Common myeloid progenitor, CD34-positive (primary cell): ENCODE results near the gene GSTM5.
"Not testable (repeated sequence)": the region's sequence is repeated elsewhere in the genome, so short reads cannot be mapped to it uniquely, and the experiment has no call there.

Experiments
- CTCF ChIA-PET: fragments of 350-600 bp; sonication (Branson Sonifier 250); formaldehyde crosslinking; loops from one replicate; lab custom pipeline; 2021; ENCODE audit warnings: antibody characterized with exemption; lab: Charles Lee
- POLR2A ChIA-PET: fragments of 350-600 bp; sonication (Branson Sonifier 250); formaldehyde crosslinking; loops from one replicate; lab custom pipeline; 2021; ENCODE audit warnings: antibody characterized with exemption; lab: Charles Lee
- DNase-seq, 3 donors: peaks; one replicate each; pipeline versions ENCODE4 v3.0.0 to v3.0.0-alpha.2; 2013
- H3K27ac ChIP-seq, 2 experiments: 1 replicate in 1 of 2; 2 replicates in 1 of 2; pipeline ENCODE4 v1.7.0; 2013; ENCODE audit warnings: inconsistent platforms in 2 of 2, low read length in 2 of 2, mild to moderate bottlenecking in 2 of 2, low read depth in 1 of 2, moderate library complexity in 1 of 2; ENCODE audit not compliant: severe bottlenecking in 2 of 2, insufficient read depth in 1 of 2, poor library complexity in 1 of 2
- H3K27me3 ChIP-seq, 5 experiments: replicated peaks in 2 of 5; 1 replicate in 3 of 5; 2 replicates in 2 of 5; pipeline versions ENCODE4 v1.6.1 to v1.7.0; 2013; ENCODE audit warnings: low read length in 4 of 5, mild to moderate bottlenecking in 2 of 5, moderate library complexity in 2 of 5, inconsistent platforms in 1 of 5; ENCODE audit not compliant: insufficient read depth in 5 of 5, control insufficient read depth in 4 of 5
- H3K36me3 ChIP-seq, 4 experiments: 1 replicate in 2 of 4; 2 replicates in 2 of 4; pipeline versions ENCODE4 v1.6.1 to v1.7.0; 2013; ENCODE audit warnings: low read length in 3 of 4, control low read depth in 1 of 4, mild to moderate bottlenecking in 1 of 4; ENCODE audit not compliant: control insufficient read depth in 4 of 4, insufficient read depth in 4 of 4
- H3K4me1 ChIP-seq, 4 experiments: 1 replicate in 3 of 4; 2 replicates in 1 of 4; pipeline versions ENCODE4 v1.6.1 to v1.7.1; 2013; ENCODE audit warnings: low read length in 3 of 4, mild to moderate bottlenecking in 3 of 4, control low read depth in 1 of 4, inconsistent platforms in 1 of 4, moderate library complexity in 1 of 4; ENCODE audit not compliant: control insufficient read depth in 4 of 4, insufficient read depth in 4 of 4; ENCODE audit errors: control extremely low read depth in 1 of 4
- H3K4me3 ChIP-seq, 7 experiments: 1 replicate in 4 of 7; 2 replicates in 3 of 7; pipeline versions ENCODE4 v1.5.1 to v1.7.0; 2013; ENCODE audit warnings: mild to moderate bottlenecking in 7 of 7, low read length in 6 of 7, moderate library complexity in 6 of 7, inconsistent platforms in 2 of 7, low read depth in 2 of 7, control low read depth in 1 of 7; ENCODE audit not compliant: insufficient read depth in 4 of 7, control insufficient read depth in 1 of 7; ENCODE audit errors: extremely low read depth in 1 of 7
- H3K9me3 ChIP-seq, 5 experiments: 1 replicate in 4 of 5; 2 replicates in 1 of 5; pipeline versions ENCODE4 v1.6.1 to v1.7.1; 2013; ENCODE audit warnings: low read length in 4 of 5, mild to moderate bottlenecking in 2 of 5, inconsistent platforms in 1 of 5, low read depth in 1 of 5, moderate library complexity in 1 of 5; ENCODE audit not compliant: control insufficient read depth in 4 of 5, insufficient read depth in 2 of 5; ENCODE audit errors: control extremely low read depth in 1 of 5
- WGBS: methylation state at CpG from one replicate; pipeline ENCODE4 v1.1.5; 2013; ENCODE audit not compliant: insufficient coverage; 5-methylcytosine and 5-hydroxymethylcytosine counted together

Gene GSTM5

DNA sequence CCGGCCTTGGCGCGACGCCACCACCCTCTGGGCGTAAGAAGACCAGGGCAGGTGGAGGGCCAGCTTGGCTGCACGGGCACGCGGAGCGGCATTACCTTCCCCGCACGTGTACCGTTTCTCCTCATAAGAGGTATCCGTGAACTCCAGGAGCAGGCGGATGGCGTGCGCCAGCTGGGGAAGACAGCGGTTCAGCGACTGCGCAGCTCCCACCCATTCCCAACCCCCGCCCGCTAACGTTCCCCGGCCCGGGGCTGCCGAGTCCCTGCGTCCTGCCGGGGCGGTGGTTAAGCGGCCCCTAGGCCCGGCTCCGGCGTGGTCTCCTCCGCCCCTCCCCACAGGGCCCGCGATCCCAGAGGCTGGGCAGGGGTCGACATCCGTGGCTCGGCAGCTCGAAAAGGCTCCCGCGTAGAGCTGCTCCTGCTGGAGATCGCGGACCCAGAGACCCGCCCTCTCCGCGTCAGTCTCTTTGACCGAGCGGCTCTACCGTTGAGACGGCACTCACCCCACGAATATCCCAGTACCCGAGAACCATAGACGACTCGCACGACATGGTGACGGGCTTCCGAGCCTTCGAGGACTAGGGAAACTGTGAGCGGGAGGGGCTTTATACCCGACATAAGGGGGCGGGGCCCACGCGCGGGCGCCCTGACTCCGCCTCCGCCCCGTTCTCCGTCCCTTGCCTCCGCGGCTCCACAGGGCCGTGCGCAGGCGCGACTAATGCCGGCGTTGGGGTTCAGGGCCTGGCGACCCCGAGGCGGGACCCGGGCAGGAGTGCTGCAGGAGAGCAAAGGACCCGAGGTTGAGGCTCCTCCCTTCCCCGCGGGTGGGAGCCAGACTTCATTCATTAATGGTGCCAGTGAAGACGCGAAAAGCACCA is 27.9 kb downstream of the GSTM5 start:
- POLR2A ChIA-PET = no interaction called here
- Histone ChIP-seq H3K27me3 (peaks cover 0 to 19% (median 2%) of the 10 kb centered on the region in 5 experiments), H3K27ac (no peak overlapping the region), H3K9me3 (peaks cover 0 to 2% (median 0%) of the 10 kb centered on the region in 5 experiments), H3K4me1 (peaks cover 0 to 15% (median 14%) of the 10 kb centered on the region in 4 experiments), H3K4me3 (peak overlapping the region; percentile 40 to 78 (median 69)), H3K36me3 (peaks cover 0 to 12% (median 0%) of the 10 kb centered on the region in 4 experiments)
- CTCF ChIA-PET = interaction anchor here (1.6 kb wide), 1 partner anchor 100 kb away, joined by 3 read pairs; no protein-coding TSS in a partner anchor
- DNase-seq = peak; percentile 79 to 88 (median 88)
- under 1% methylated on average over 83 of the region's 86 CpGs for WGBS

DNA sequence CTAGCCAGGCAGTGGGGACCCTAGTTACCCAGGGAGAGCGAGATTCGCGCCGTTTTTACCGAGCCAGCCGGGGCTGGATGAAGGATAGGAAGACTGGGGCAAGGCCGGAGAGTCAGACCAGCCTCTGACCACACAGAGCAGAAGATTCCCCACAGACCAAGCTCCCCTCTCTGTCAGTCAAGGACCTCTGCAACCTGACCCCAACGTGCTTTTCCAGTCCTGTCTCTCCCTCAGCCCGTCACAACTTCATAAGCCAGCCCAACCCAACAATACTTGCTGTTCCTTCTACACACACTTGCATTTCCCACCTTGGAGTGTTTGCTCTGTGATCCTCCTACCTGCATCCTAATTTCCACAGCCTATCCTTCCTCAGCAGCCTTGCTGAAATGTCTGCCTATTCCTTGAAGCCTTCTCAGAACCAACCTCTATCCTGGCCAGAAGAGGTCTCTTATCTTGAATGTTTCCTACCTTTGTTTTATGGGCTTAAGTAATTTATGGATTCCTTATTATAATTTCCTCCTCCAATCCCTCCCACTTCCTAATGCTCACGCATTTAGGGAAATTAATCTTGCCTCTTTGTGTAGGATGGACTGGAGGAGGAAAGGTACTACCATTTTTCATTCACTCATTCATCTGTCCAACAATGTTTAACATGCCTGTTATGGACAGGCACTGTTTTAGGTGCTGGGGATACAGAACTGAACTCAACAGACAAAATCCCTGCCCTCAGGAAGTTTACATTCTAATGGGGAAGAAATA is 28.7 kb downstream of the GSTM5 start, which contains the start of gene GSTM3:
Gene GSTM3 (minus strand): TSS at position 424 of the 759 bp plus-strand sequence. CDS start 751 bp downstream, outside the sequence.
- CTCF ChIA-PET = interaction anchor here (1.0 to 1.6 kb wide), 2 partner anchors 36 to 101 kb away, joined by 3 read pairs; no protein-coding TSS in a partner anchor
- Histone ChIP-seq H3K27ac (no peak within 1 kb of the TSS), H3K4me1 (peaks cover 0 to 15% (median 14%) of the 10 kb centered on the region in 4 experiments), H3K36me3 (peaks cover 0 to 12% (median 0%) of the 10 kb centered on the region in 4 experiments), H3K4me3 (peak within 1 kb of the TSS; percentile 40 to 78 (median 69)), H3K27me3 (peaks cover 0 to 19% (median 2%) of the 10 kb centered on the region in 5 experiments), H3K9me3 (peaks cover 0 to 2% (median 0%) of the 10 kb centered on the region in 5 experiments)
- WGBS = 0% methylated on average over 9 of the region's 10 CpGs
- POLR2A ChIA-PET = no interaction called here
- peak in 2 of 3 donors; percentile 11 to 13 for DNase-seq

DNA sequence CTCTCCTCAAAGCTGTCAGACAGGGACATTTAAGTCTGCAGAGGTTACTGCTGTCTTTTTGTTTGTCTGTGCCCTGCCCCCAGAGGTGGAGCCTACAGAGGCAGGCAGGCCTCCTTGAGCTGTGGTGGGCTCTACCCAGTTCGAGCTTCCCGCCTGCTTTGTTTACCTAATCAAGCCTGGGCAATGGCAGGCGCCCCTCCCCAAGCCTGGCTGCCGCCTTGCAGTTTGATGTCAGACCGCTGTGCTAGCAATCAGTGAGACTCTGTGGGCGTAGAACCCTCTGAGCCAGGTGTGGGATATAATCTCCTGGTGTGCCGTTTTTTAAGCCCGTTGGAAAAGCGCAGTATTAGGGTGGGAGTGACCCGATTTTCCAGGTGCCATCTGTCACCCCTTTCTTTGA is 36.3 kb downstream of the GSTM5 start:
- H3K4me1 ChIP-seq, DNase-seq, H3K9me3 ChIP-seq, H3K36me3 ChIP-seq, H3K27ac ChIP-seq, H3K4me3 ChIP-seq, POLR2A ChIA-PET, H3K27me3 ChIP-seq: not testable (repeated sequence)
- WGBS = 94% methylated on average over 6 of the region's 10 CpGs
- CTCF ChIA-PET = interaction anchor here (1.7 to 2.8 kb wide), 2 partner anchors 96 to 98 kb away, joined by 3 to 8 read pairs; no protein-coding TSS in a partner anchor

DNA sequence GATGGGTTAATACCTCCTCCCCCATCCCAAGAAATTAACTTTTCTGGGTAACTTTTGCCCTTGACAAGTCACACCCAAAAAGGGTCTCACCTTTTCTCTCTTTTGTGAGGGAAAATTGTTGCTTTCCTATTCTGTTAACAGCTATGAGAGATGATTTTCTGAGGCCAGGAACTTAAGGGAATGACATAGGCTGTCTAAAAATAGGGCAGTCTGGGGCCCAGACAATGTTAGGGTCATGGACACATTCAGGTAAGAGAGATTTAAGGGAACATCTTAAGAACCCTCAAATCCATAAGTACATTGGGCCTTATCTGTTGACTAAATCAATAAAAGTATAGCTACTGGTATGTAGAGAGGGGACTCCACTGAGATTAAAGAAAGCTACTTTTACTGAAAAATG is 37.2 kb downstream of the GSTM5 start:
- H3K4me3 ChIP-seq = no peak overlapping the region
- DNase-seq = no peak
- H3K9me3 ChIP-seq = peaks cover 0 to 4% (median 0%) of the 10 kb centered on the region in 5 experiments
- ChIA-PET CTCF (interaction anchor here (1.0 to 2.8 kb wide), 6 partner anchors 20 to 108 kb away, joined by 3 to 8 read pairs (median 3); no protein-coding TSS in a partner anchor), POLR2A (no interaction called here)
- H3K4me1 ChIP-seq = no peaks in the 10 kb centered on the region
- no peak overlapping the region for H3K27ac ChIP-seq
- peaks cover 0 to 4% (median 0%) of the 10 kb centered on the region in 5 experiments for H3K27me3 ChIP-seq
- no peaks in the 10 kb centered on the region for H3K36me3 ChIP-seq

DNA sequence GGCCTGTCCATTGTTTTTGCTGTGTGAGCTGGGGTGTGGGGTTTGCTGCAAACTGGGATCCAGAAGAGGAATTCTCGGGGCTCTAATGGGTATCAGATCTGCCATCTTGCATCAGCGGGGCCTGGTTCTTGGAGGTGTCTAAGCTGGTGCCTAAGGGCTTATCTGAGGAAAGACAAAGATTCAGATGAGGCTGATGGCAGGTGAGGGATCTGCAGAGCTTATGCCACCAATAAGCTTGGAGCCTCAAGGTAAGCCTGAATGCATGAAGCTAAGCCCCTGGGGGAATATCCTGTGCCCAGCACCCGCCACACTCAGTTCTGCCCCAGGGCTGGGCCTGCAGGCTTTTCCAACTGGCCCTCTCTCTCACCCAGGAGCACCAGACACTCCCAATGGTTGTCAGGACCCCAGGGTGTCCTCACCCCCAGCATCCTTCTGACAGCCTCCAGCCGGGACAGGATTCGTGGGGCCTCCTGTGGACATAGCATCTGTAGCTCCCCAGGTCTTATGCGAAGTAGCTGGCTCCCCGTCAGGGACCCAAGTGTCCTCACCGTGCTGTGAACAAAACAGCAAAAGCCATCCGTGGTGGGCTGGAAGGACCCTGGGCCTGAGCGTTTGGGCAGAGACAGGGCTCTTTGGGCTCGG is 38.3 kb downstream of the GSTM5 start:
- Histone ChIP-seq H3K9me3 (peaks cover 0 to 4% (median 0%) of the 10 kb centered on the region in 5 experiments), H3K4me1 (no peaks in the 10 kb centered on the region), H3K27me3 (peaks cover 0 to 4% (median 0%) of the 10 kb centered on the region in 5 experiments), H3K36me3 (no peaks in the 10 kb centered on the region), H3K27ac (no peak overlapping the region), H3K4me3 (no peak overlapping the region)
- 95% methylated on average over 9 of the region's 11 CpGs for WGBS
- no peak for DNase-seq
- POLR2A ChIA-PET = no interaction called here
- CTCF ChIA-PET = interaction anchor here (0.6 to 2.8 kb wide), 5 partner anchors 12 to 235 kb away, joined by 3 to 8 read pairs (median 3); partner anchors contain the start of gene AHCYL1

DNA sequence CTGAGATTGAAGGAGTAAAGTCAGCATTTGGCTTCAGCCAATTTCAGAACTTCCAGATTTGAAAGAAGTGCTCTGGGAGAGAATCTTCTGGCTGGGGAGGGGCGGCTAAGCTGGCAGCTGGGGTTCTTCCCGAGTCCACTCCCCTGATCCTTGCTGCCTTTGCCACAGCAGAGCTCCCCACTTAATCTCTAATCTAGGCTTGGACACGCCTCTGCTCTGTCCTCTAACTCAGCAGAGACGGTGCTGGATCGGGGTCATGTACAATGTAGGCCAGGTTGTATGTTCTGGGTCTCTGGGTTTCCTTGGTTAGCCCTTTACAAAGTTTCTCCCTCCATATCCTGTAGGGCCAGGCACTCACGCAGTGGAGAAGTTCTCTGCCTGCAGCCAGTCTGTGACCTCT is 38.9 kb downstream of the GSTM5 start:
- ChIA-PET POLR2A (interaction anchor here (0.6 kb wide), 1 partner anchor 24 kb away, joined by 3 read pairs; no protein-coding TSS in a partner anchor), CTCF (interaction anchor here (0.6 to 2.8 kb wide), 6 partner anchors 11 to 234 kb away, joined by 3 to 8 read pairs (median 3); partner anchors contain the start of gene AHCYL1)
- no peak overlapping the region for H3K4me3 ChIP-seq
- H3K36me3 ChIP-seq = no peaks in the 10 kb centered on the region
- H3K4me1 ChIP-seq = no peaks in the 10 kb centered on the region
- H3K27ac ChIP-seq = no peak overlapping the region
- H3K27me3 ChIP-seq = peaks cover 0 to 4% (median 0%) of the 10 kb centered on the region in 5 experiments
- WGBS = 100% methylated on average over 3 of the region's 6 CpGs
- no peak for DNase-seq
- H3K9me3 ChIP-seq = peaks cover 0 to 4% (median 0%) of the 10 kb centered on the region in 5 experiments
